ENCODE results near the gene S100P. TPM values are rescaled to one million over a fixed set of nuclear protein-coding genes. Genes with fewer than 3 reads are reported as not detected.
"Not testable (repeated sequence)": the region's sequence is repeated elsewhere in the genome, so short reads cannot be mapped to it uniquely, and the experiment has no call there.

S100P gene
- total RNA-seq, 4 donors from 2014 or later, result 1.2 TPM; not detected in 3

- no peak for DNase-seq
- in situ Hi-C loops (cut with MboI; ENCODE audit: low sequenced_read_pairs in 4 of 4), result loop anchor here in 3 of 4 donors (5.0 to 10.0 kb wide), 4 partner anchors 51 to 351 kb away; no protein-coding TSS in a partner anchor
- Histone ChIP-seq H3K9me3 (no peaks in the 10 kb centered on the region), H3K4me3 (no peak overlapping the region), H3K27ac (no peak overlapping the region), H3K4me1 (peaks cover 22% of the 10 kb centered on the region in 2 donors), H3K36me3 (no peaks in the 10 kb centered on the region), H3K27me3 (no peaks in the 10 kb centered on the region)
- no peak for TF ChIP-seq POLR2A (IDR thresholded peaks at IDR 0.05)
- no peak for TF ChIP-seq CTCF (IDR thresholded peaks at IDR 0.05 in 4 of 5, conservative IDR thresholded peaks at IDR 0.05 in 1 of 5)
- ATAC-seq, result no peak
- intact Hi-C loops (cut with DNase I; ENCODE audit: low total_unique reads), result no loop called here
Observed at GRCh38 chr4:6721121-6721520, 27.4 kb downstream of the S100P start.

- in situ Hi-C loops (cut with MboI; ENCODE audit: low sequenced_read_pairs in 4 of 4), result loop anchor here in 3 of 4 donors (5.0 to 10.0 kb wide), 4 partner anchors 49 to 349 kb away; no protein-coding TSS in a partner anchor
- H3K27ac ChIP-seq, result no peak overlapping the region
- no peaks in the 10 kb centered on the region for H3K9me3 ChIP-seq
- H3K36me3 ChIP-seq, result no peaks in the 10 kb centered on the region
- no peak for DNase-seq
- H3K4me1 ChIP-seq, result peaks cover 8 to 16% of the 10 kb centered on the region in 2 donors
- no peaks in the 10 kb centered on the region for H3K27me3 ChIP-seq
- no peak overlapping the region for H3K4me3 ChIP-seq
- ATAC-seq, result no peak
- TF ChIP-seq POLR2A (IDR thresholded peaks at IDR 0.05), result no peak
- no peak for TF ChIP-seq CTCF (IDR thresholded peaks at IDR 0.05 in 4 of 5, conservative IDR thresholded peaks at IDR 0.05 in 1 of 5)
- intact Hi-C loops (cut with DNase I; ENCODE audit: low total_unique reads), result no loop called here
Observed at GRCh38 chr4:6722891-6723290, 29.2 kb downstream of the S100P start.

- intact Hi-C loops (cut with DNase I; ENCODE audit: low total_unique reads), result no loop called here
Observed at GRCh38 chr4:6723851-6724250, 30.2 kb downstream of the S100P start.

GRCh38 chr4:6724421-6725111, 30.9 kb downstream of the S100P start:
- no peaks in the 10 kb centered on the region for H3K27me3 ChIP-seq
- DNase-seq (no peak), ATAC-seq (no peak)
- no peak for TF ChIP-seq CTCF (IDR thresholded peaks at IDR 0.05 in 4 of 5, conservative IDR thresholded peaks at IDR 0.05 in 1 of 5)
- no peak for TF ChIP-seq POLR2A (IDR thresholded peaks at IDR 0.05)
- H3K9me3 ChIP-seq, result no peaks in the 10 kb centered on the region
- intact Hi-C loops (cut with DNase I; ENCODE audit: low total_unique reads) (no loop called here), in situ Hi-C loops (cut with MboI; ENCODE audit: low sequenced_read_pairs in 4 of 4) (loop anchor here in 3 of 4 donors (5.0 to 10.0 kb wide), 4 partner anchors 48 to 348 kb away; no protein-coding TSS in a partner anchor)
- no peak overlapping the region for H3K4me3 ChIP-seq
- no peaks in the 10 kb centered on the region for H3K36me3 ChIP-seq
- H3K27ac ChIP-seq, result no peak overlapping the region
- H3K4me1 ChIP-seq, result peaks cover 6 to 11% of the 10 kb centered on the region in 2 donors

More at GRCh38 chr4:6723851-6724250, 30.2 kb downstream of the S100P start:
- no peaks in the 10 kb centered on the region for H3K36me3 ChIP-seq
- H3K9me3 ChIP-seq, result no peaks in the 10 kb centered on the region
- H3K27me3 ChIP-seq, result no peaks in the 10 kb centered on the region
- TF ChIP-seq CTCF (IDR thresholded peaks at IDR 0.05 in 4 of 5, conservative IDR thresholded peaks at IDR 0.05 in 1 of 5) (no peak), POLR2A (IDR thresholded peaks at IDR 0.05) (no peak)
- no peak for ATAC-seq
- no peak overlapping the region for H3K4me3 ChIP-seq
- H3K27ac ChIP-seq, result no peak overlapping the region
- peaks cover 6 to 11% of the 10 kb centered on the region in 2 donors for H3K4me1 ChIP-seq
- DNase-seq, result no peak
- in situ Hi-C loops (cut with MboI; ENCODE audit: low sequenced_read_pairs in 4 of 4), result loop anchor here in 3 of 4 donors (5.0 to 10.0 kb wide), 4 partner anchors 48 to 348 kb away; no protein-coding TSS in a partner anchor

- DNase-seq; H3K4me3 ChIP-seq; H3K9me3 ChIP-seq; H3K27me3 ChIP-seq; intact Hi-C loops (cut with DNase I; ENCODE audit: low total_unique reads); H3K4me1 ChIP-seq; H3K27ac ChIP-seq; ATAC-seq; H3K36me3 ChIP-seq: not testable (repeated sequence)
- in situ Hi-C loops (cut with MboI; ENCODE audit: low sequenced_read_pairs in 4 of 4), result loop anchor here in 2 of 4 donors (10.0 kb wide), 2 partner anchors 139 to 149 kb away; no protein-coding TSS in a partner anchor
Observed at GRCh38 chr4:6725427-6725961, 31.8 kb downstream of the S100P start.

All from gastrocnemius medialis (tissue), 4 donors.